NCI-H146 treated with DMSO at 0.1 percent for 48 hours (cell line): ENCODE data around the gene WDSUB1.

Source experiments
- DNase-seq: peaks from one replicate; lab custom pipeline; 2025; ENCODE audit not compliant: unreplicated experiment; lab: John Stamatoyannopoulos, UW

The WDSUB1 gene

DNA sequence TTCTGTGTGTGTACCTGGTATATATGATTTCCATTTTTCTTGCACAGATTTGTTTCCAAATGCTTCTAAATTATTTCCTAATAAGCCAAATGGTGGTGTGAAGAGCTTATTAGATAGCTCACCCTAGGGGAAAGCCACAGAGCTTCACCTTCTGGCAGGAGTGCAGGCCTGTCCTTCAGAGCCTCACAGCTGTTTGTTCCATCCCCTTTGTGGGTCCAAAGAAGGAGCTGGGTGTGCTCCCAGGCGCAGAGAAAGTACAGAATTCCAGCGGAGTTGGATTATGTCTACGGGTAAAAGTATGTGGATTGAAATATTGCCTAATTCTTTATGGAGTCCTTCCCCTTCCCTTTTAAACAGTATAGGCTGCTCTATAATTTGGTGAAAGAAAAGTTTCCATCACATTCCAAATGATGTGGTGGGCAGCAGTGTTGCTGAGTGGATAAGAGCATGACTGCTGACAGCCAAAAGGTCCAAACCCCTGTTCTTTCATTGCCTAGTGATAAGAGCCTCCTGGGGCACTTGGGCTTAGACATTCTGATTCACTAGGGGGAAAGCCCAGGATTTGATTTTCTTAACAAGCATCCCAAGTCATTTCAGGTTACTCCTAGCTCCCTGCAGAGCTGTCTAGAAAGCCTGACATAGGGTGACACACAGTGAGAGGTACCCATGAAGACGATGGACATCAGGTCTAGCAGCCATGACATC is 86.6 kb downstream of the WDSUB1 start:
- no peak for DNase-seq

DNA sequence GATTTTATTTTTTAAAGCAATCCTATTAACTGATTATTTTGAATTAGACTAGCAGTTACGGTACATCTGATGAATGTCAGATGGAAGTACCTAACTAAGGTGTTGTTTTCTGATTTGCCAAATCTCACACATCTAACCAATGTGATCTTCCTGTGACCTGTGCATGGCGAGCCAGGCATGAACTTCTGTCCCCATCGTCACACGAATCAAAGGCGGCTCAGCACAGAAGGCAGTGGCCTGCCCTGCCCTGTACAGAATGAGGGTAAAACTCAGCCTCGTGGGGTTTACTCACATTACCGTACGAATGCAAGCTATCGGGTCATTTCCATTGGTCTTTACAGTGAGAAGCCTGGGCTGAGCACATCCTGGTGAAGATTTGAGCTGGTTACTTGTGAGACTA is 87.3 kb downstream of the WDSUB1 start:
- no peak for DNase-seq

DNA sequence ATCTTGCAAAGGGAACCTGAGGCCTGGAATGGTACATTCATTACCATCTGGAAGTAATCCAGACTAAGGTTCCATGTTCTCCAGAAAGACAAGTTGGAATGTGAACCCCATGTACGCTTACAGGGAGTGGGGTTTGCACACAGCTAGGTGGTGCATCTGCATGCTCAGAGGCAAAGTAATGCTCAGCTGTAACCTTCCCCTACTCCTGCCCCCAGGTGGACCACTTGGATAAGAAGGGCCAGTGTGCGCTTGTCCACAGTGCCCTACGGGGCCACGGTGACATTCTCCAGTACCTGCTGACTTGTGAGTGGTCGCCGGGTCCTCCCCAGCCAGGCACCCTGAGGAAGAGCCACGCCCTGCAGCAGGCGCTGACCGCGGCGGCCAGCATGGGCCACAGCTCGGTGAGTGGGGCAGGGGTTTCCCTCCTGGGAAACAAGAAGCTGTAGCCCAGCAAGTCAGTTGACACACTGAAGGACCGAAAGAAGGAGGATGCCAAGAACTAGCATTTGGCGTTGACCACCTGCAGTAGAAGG is 90.0 kb downstream of the WDSUB1 start:
- DNase-seq, result no peak

DNA sequence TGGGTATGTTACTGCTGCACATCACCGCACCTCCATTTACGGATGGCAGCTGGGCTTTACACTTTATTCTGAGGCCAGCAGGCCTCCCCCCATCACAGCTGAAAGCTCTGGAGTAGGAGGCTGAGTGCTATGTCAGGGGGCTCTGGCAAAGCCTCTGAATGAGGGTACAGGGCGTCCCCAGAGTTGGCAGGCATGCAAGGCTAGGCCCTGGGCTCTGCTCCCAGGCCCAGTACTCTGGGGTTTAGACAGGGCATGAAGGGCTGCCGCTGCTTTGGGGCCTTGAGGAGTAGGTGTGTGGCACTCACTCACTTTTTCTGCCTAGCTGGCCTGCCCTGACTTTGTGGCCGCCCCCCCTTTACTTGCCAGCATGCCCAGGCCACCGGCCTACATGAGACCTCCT is 90.8 kb downstream of the WDSUB1 start:
- DNase-seq, result no peak

DNA sequence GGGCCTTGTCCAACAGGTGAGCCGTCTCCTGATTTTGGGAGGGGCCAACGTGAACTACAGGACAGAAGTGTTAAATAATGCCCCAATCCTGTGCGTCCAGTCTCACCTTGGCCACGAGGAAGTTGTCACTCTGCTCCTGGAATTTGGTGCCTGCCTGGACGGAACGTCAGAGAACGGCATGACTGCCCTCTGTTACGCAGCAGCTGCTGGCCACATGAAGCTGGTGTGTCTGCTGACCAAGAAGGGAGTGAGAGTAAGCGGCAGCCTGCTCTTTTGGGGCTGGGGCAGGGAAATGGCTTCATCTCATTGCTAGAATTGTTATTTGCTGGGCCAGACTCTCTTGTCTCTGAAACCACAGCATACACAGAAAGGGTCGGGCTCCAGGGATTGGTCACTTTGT is 92.3 kb downstream of the WDSUB1 start:
- no peak for DNase-seq

DNA sequence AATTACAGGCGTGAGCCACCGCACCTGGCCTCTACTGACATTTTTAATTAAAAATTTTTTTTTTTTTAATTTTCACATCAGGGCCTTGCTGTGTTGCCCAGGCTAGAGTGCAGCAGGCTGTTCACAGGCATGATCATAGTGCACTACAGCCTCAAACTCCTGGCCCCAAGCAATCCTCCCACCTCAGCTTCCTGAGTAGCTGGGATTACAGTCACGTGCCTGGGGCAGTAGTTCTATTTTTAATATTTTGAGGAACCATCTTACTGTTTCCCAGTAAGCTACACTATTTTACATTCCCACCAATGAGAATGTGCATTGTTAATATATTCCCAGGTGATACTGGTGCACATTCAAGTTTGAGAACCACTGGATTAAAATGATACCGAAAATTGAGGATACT is 92.7 kb downstream of the WDSUB1 start:
- DNase-seq, result no peak

DNA sequence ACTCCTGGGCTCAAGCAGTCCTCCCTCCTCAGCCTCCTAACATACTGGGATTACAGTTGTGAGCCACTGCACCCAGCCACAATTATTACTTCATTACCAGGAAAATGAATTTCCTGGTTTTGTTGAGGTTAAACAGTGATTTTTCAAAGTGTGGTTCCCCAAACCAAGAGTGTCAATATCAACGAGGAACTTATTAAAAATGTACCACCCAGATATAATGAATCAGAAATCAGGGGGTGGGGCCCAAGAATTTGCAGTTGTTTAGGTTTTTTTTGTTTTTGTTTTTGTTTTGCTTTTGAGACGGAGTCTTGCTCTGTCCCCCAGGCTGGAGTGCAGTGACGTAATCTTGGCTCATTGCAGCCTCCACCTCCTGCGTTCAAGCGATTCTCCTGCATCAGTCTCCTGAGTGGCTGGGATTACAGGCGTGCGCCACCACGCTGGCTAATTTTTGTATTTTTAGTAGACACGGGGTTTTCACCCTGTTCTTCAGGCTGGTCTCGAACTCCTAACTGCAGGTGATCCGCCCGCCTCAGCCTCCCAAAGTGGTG is 94.1 kb downstream of the WDSUB1 start:
- DNase-seq, result no peak

DNA sequence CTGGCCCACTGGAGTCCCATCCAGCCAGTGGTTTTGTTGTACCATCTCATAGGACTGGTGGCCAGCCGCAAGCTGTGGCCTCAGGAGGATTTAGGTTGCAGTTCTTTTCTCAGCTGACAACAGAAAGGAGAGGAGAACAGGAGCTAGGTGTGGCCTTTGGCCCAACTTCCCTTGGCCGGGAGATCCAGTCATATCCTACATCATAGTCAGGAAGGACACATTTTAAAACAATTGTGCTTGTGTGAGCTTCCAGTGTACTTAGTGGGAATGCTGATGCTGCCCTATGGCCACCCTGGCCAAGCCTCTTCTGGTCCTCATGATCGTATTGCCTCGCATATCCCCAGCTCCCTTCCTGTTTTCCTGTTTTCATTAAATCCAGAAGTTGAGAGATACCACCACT is 98.1 kb downstream of the WDSUB1 start:
- DNase-seq, result no peak

DNA sequence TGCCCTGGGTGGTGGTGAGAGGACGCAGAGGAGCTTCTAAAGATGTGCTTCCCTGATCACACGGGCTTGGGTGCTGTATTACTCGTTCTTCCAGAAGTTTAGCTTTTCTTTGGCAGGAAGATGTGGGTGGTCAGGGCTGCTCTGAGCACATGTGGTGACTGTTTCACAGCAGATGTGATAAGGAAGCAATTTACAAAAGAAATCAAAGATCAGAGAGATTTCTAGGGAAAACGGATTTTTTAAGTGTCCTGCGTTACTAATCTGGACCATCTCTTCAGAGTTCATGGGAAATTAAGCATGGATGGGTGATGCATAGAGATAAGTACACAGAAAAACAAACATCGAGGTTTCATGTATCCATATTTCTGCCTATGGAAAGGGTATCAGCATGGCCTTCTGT is 99.4 kb downstream of the WDSUB1 start:
- no peak for DNase-seq

DNA sequence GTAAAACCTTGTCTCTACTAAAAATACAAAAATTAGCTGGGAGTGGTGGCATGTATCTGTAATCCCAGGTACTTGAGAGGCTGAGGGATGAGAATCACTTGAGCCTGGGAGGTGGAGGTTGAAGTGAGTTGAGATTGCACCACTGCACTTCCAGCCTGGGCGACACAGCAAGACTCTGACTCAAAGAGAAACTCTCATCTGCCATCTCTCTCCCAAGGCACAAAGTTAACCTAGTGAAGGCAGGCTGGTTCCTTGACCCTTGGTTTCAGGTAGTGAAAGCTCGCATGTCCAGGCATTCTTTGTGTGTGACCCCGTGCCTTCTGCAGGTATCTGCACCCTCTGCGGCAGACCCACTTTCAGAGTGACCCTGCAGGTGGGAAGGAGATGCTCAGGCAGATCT is 100.0 kb downstream of the WDSUB1 start:
- DNase-seq, result no peak
